GM04504 (cell line): Measurements from ENCODE around the gene SLC13A3.
"Not testable (repeated sequence)": the region's sequence is repeated elsewhere in the genome, so short reads cannot be mapped to it uniquely, and the experiment has no call there.

Source experiments
- DNase-seq: peaks from one replicate; pipeline ENCODE4 v3.0.0-alpha.2; 2012; ENCODE audit warnings: low read depth

SLC13A3 gene

DNA sequence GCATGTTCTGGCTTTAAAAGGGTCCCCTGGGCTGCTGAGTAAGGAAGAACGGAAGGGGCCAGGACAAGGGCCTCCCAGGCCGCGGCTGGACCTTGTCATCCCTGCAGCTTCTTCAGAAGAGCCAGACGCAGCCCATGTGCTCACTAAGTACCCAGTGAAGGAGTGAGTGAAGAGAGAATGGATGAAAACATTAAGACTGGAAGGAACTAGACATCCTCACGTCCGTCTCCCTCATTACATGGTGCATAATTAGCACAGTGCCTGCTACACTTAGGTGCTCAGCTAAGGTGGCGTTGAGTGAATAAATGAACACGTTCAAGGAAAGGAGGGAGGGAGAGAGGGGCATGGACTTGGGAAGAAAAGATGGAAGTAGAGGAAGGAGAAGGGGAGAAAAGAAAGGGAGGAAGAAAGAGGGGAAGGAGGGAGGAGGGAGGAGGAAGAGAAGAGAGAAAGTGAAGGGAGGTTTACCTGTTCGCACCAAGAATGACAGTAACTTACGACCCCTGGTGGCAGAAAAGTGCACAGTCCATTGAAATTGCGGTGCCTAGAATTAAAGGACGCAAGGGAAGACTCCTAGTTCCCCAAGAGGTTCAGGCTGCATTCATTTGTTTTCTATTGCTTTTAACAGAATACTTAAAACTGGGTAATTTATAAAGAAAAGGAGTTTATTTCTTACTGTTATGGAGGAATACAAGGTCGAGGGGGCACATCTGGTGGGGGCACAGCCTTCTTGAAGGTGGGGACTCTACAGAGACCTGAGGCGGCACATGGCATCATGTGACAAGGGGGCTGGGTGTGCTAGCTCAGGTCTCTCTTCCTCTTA, 30.0 kb upstream of the SLC13A3 start:
- DNase-seq: no peak

DNA sequence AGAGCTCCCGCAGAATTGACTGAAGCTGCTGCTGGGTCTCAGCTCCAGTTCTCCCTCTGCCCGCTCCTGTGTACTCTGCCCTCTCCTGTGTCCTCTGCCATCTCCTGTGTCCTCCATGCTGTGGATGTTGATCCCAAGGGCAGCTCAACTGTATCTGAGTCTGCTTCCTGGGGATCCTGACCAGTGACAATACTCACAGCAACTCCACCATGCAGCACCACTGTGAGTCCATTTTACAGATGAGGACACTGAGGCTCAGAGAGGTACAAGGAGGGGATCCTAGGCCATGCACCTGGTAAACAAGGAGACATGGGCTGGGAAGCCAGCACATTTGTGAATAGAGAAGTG, 29.4 kb upstream of the SLC13A3 start:
- DNase-seq: no peak

DNA sequence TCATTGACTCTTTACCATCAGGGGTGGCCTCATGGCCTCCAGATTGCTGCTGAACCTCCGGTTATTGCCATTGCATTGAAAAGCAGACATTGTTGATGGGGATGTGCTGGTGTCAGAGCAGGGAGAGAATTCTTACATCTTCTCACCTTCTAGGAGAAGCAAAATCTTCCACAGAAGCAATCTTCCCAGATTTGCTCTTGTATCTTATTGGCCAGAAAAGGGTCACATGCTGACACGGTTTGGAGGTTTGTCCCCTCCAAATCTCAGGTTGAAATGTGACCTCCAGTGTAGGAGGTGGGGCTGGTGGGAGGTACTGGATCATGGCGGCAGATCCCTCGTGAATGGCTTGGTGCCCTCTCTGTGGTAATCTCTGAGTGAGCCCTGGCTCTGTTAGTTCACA, 27.3 kb upstream of the SLC13A3 start:
- no peak for DNase-seq

DNA sequence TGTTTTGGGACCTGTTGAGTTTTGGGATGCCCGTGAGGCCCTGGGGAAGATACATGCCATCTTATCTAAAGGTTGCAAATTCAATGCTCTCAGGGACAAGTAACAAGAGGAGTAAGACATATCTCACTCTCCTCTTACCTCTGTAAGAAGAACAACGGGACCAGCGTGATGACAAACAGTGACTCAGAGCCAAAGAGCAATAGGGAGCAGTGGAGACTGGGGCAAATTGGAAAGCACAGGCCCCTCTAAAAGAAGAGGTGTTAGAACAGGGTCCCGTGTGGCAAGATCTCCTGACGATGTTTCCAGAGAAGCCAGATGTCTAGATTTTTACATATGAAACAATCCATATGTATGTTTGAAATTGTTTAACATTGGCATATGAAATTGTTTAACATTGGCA, 26.3 kb upstream of the SLC13A3 start:
- DNase-seq: no peak

DNA sequence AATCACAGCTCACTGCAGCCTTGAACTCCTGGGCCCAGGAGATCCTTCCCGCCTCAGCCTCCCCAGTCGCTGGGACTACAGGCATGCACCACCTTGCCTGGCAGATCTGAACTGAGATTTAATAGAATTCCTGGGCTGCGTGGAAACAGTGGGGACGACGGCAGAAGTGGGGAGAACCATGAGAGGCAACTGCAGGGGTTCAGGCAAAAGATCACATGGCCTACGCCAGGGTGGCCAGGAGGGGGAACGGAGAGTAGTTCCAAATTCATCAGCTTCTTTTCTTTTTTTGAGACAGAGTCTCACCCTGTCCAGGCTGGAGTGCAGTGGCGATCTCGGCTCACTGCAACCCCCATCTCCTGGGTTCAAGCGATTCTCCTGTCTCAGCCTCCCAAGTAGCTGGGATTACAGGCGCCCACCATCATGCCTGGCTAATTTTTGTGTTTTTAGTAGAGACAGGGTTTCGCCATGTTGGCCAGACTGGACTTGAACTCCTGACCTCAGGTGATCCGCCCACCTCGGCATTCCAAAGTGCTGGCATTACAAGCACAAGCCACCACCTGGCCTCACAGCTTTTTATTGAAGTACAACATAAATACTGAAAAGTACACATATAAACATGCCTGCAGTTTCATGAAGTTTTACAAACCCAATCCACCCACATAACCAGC, 25.5 kb upstream of the SLC13A3 start:
- DNase-seq: not testable (repeated sequence)

DNA sequence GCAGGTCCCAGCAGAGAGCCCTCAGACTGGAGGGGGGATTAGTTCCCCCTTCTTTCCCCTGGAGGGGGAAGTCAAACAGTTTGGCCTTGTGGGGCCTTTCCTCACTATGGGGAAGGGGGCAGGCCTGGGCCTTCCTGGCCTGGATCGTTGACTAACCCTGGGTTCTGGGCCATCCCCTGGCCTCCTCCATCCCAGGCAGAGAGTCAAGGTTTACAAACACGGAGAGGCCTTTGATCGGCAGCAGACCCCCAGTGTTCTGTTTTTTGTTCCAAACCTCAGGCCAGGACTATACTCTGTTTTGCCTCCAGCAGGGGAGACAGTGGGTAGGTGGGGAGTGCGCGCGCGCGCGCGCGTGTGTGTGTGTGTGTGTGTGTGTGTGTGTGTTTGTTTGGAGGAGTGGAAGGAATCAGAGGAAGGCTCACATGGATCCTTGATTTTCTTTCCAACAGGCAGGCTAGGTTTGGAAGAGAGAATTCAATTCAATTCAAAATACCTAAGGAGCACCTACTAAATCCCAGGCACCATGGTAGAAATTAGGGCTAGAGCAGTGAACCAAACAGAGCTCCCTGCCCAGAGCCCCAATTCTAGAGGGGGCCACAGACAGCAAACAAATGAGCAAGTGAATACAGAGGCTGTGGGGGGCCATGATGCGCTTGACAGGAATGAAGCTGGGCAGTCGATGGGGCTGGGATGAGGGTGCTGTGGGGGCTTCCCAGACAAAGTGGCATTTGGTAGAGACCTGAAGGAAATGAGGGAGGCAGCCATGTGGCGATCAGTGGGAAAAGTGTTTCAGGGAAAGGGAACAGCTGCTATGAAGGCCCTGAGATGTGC, 23.2 kb upstream of the SLC13A3 start:
- DNase-seq: no peak

DNA sequence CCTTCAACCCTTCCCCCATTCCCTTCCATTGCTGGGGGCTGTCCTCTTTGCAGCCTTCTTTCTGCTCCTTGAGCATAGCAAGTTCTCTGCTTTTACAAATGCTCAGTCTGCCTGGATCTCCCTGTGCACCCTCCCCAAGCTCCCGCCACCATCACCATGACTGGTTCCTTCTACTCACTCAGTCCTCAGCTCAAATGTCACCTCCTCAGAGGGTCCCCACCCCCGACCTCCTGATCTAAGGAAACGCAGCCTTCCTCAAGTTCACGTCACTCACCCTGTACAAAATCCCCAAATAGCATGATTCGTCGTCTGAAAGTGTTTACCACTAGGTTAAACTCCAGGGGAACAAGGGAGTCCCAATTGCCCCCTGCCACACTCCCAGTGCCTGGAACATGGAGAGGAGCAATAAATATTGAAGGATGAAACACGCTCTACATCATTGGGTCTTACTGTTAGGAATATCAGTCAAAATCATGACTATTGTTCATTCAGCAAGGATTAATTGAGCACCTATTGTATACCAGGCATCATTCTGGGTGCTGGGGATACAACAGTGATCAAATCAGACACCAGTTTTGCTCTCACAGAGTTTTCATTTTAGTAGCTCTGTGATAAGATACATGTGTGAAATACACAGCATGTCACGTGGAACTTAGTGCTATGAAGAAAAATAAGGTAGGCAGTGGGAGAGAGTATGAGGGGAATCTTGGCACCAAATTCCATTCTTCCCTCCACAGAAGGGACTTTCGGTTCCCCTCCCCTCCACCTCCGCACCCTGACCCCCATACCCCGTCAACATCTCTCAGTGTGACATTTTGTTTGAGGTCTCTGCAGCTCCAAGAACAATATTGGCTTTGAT, 22.4 kb upstream of the SLC13A3 start:
- DNase-seq: no peak

DNA sequence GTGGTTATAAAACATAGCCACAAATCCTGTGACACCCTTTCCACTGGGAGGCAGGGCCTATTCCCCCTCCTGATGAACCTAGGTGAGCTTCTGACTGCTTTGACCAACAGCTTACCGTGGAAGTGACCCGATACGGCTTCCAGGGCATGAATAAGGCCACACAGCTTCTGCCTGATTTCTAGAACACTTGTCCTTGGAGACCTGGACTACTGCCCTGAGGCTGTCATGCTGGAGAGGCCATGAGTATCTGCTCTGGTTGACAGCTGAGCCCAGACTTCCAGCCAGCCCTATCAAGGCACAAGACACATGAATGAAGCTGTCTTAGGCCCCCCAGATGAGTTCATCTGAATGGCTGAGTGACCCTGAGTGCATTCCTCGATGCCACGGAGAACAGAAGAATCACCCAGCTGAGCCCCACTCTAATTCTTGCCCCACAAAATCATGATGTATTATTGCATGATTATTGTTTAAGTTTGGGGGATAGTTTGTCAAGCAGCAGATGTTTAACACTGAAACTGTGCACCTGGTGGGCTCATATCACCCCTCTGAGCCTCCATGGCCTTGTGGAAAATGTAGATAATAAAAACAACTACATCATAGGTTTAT, 21.4 kb upstream of the SLC13A3 start:
- no peak for DNase-seq

DNA sequence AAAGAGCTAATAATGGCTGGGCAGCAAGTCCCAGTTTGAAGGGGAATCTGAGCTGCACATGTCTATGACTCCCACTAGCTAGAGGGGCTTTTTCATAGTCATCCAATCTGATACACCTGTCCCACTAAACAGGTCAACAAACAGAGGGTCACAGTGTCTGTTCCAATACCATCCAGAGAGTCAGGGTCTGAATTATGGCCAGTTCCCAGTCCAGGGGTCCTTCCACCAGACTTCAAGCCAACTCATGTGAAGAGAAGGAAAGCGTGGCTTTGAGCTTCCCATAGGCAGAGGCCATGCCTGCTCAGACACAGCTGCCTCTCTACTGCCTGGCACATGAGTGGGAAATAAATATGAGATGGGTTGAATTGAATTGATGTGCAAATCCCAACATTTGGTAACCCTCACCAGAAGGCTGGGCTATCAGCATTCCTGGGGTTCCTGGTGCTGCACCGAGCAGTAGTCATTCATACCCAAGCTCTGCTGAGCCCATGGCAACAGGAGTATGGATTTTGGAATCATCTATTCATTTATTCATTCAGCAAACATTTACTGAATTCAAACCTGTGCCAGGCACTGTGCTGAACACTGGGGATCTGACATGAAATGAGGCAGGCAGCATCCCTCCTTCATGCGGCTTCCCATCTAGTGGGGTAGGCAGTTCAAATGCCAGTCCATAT, 20.7 kb upstream of the SLC13A3 start:
- no peak for DNase-seq

DNA sequence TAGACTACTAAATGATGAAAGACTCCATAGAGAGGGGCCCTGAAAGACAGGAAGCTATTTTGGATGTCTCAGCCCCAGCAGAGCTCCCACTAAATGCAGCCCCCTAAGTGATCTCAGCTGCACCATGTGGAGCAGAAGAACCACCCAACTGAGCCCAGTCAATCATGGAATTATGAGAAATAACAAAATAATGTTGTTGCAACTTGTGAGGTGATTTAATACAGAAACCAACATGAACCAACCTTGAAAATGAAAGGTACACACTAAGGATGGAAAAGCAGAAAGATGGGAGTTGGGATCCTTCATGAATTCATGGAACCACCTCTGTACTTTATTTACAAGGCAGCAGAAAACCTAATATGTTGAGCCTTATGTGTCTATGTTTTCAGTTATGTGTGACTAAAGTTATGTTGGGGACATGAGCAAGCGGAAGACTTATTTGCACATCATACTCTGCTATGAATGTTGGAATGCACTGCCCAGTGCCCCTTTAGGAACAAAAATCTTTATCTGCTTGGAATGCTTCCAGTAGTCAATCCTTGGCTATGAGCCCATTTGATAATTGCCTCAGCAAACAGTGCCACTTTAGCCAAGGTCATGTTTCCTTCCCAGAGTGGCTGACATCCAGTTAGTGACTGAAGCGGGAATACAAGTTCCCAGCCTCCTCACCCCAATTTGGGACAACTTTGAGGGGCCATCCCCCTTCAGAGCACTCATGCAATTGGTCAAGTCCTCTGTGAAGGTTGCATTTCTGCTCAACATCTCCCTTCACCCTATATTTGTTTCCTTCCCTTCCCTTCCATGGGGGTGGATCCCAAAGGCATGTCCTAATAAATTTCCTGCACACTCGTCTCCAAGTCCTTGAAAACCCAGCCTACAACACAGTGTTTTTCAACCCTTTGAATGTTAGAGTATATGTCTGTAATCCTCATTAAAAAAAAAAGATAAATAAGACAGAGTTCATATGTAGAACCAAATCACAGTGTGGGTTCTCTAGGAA, 19.6 kb upstream of the SLC13A3 start:
- no peak for DNase-seq

DNA sequence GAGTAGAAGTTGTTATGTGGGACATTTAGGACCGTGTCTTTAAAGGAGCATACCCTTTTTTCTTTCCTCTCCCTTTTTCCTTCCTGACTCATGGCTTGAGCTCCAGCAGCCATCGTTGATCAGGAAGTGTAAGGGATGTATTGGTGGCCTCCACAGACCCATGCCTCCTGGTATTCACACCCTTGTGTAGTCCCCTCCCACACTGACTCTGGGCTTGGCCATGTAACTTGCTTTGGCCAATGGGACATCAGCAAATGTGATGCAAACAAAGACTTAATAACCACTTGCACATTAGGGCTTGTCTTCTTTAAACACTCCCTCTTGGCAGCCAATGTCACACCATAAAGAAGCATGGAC, 18.9 kb upstream of the SLC13A3 start:
- no peak for DNase-seq

DNA sequence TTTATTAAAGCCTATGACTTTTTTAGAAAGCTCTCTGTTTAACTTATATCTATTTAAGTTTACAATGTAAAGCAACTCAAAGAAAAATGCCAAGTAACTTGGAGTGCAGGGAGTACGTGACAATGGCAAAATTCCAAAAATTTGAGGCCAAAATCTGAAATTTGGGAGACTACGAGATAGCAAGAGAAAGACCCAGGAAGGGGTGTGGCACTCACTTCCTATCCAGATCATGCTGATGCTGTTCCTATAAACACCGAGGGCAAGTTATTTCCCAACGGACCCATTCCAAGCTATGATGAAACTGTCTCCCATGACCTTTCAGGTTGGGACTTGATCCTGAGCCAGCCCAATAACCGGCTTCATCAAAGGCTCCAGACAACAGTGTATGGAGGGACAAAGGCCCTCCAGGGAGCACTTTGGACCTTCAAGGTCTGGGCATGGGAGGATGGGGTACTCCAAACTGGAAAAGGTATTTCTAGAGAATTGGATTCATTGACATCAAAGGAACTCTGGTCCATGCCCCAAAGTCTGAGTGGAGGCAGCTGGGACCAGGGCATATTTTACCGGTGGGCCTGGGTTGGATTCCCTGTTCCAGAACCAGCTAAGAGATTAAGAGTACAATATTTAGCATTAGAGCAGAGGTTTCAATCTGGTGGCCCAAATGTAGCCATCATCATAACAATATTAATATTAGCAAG, 15.7 kb upstream of the SLC13A3 start:
- DNase-seq: no peak

DNA sequence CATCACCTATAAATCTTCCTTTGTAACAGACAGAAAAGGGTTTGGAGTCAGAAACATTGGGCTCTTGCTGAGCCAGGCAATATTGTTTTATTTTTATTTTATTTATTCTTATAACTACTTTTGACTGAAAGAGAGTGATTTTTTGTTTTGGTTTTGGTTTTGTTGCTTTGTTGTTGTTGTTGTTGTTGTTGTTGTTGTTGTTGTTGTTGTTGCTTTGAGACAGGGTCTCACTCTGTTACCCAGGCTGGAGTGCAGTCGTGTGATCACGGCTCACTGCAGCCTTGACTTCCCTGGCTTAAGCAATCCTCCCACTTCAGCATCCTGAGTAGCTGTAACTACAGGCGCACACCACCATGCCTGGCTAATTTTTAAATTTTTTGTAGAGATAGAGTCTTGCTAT, 15.0 kb upstream of the SLC13A3 start:
- no peak for DNase-seq

DNA sequence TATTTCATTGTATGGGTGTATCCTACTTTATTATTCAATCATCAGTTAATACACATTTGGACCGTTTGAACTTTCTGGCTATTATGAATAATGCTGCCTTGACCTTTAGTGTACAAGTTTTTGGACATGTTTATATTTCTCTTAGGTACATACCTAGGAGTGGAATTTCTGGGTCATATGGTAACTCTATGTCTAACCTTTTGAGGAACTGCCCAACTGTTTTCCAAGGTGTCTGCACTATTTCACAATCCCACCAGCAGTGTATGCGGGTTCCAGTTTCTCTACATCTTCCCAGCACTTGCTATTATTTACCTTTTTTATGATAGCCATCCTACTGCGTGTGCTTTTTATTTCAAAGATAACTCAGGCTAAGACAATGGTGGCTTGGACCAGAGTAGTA, 14.3 kb upstream of the SLC13A3 start:
- DNase-seq: no peak

DNA sequence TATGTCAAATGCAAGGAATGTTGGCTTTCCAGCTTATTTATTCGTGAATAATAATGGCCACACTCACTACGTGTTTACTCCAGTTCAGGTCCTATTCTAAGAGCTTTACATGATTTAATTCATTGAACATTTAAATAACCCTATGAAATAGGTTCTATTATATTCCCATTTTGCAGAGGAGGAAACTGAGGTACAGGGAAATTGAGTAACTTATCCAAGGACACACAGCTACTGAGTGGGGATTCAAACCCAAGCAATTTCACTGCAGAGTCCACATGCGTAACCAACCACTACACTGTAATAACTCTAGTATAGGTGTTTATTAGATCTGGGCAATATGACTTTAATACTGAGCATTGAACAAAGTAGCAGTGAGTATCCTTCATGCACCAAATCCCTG, 12.3 kb upstream of the SLC13A3 start:
- no peak for DNase-seq

DNA sequence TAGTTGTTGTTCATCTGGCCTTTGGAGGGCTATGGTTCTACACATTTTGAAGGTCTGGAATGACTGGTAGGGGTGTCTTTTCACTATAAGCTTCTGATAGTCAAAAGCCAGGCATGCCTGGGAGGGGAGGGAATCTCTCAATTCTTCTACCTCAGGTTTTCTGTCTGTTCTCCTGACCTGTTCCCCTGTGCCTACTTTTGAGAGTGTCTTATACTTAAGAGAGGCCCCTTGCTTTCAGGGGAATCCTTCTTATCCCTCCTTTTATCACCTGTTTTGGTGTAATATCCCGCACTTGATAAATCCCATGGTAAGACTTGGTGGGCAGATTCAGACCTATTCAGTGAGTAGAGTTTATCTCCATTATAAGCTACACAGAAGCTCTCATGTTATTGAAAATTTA, 10.4 kb upstream of the SLC13A3 start:
- no peak for DNase-seq

DNA sequence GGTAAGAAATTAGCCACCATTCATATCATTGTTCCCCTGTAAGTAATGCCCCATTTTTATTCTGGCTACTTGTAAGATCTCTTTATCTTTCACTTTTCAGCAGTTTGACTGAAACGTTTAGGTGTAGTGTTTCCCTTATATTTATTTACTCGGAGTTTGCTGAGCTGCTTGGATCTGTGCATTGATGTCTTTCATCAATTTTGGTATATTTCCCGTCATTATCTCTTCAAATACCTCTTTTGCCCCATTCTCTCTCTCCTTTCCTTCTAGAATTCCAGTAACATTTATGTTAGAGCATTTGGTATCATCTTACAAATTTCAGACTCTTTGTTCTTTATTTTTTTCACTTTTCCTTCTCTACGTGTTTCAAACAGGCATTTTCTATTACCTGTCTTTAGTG, 9.2 kb upstream of the SLC13A3 start:
- no peak for DNase-seq

DNA sequence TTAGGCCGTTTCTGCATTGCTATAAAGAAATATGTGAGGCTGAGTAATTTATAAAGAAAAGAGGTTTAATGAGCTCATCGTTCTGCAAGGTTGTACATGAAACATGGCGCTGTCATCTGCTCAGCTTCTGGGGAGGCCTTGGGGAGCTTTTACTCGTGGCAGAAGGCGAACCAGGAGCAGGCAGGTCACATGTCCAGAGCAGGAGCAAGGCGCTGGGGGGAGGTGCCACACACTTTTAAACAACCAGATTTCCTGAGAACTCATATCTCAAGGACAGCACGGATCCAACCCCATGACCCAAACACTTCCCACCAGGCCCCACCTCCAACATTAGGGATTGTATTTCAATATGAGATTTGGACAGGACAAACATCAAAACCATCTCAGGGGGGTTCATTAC, 6.4 kb upstream of the SLC13A3 start:
- no peak for DNase-seq

DNA sequence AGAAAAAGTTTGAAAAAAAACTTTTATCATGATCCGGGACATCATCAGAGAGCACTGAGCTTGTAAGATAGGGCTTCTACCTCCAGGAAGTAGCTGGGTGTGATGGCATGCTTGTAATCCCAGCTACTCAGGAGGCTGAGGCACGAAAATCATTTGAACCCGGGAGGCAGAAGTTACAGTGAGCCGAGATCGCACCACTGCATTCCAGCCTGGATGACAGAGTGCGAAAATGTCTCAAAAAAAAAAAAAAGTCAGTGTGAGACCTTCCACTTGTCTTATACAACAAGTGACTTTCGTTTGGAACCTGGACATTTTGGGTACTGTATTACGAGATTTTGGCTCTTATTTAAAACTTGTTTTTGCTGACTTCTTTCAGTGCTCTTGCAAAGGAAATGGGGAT, 5.9 kb upstream of the SLC13A3 start:
- DNase-seq: no peak
